GM12864 (cell line): ENCODE data around the gene EIPR1.

Experiments
- DNase-seq: peaks from one replicate; pipeline ENCODE4 v3.0.0-alpha.2; 2011; ENCODE audit warnings: low read depth
- H3K4me3 ChIP-seq: 2 replicates; pipeline ENCODE4 v1.5.1; 2011; ENCODE audit warnings: mild to moderate bottlenecking, low read depth, low read length, control low read depth
- CTCF ChIP-seq: IDR thresholded peaks from 2 replicates; pipeline ENCODE4 v1.5.1; 2011; ENCODE audit warnings: low read depth, mild to moderate bottlenecking, moderate library complexity, low read length, control low read depth, inconsistent platforms; ENCODE audit errors: missing control alignments

Gene EIPR1

GRCh38 chr2:3294069-3294468, 83.5 kb downstream of the EIPR1 start:
- no peak for DNase-seq
- no peak for TF ChIP-seq CTCF
- H3K4me3 ChIP-seq, result no peak overlapping the region

GRCh38 chr2:3293221-3293620, 84.4 kb downstream of the EIPR1 start:
- H3K4me3 ChIP-seq, result no peak overlapping the region
- DNase-seq, result no peak
- TF ChIP-seq CTCF, result no peak

GRCh38 chr2:3292416-3292815, 85.2 kb downstream of the EIPR1 start:
- no peak for TF ChIP-seq CTCF
- H3K4me3 ChIP-seq, result no peak overlapping the region
- no peak for DNase-seq

GRCh38 chr2:3291750-3292149, 85.9 kb downstream of the EIPR1 start:
- no peak for DNase-seq
- no peak overlapping the region for H3K4me3 ChIP-seq
- no peak for TF ChIP-seq CTCF

GRCh38 chr2:3291113-3291512, 86.5 kb downstream of the EIPR1 start:
- DNase-seq, result no peak
- TF ChIP-seq CTCF, result no peak

GRCh38 chr2:3290655-3291054, 87.0 kb downstream of the EIPR1 start:
- TF ChIP-seq CTCF, result no peak
- no peak for DNase-seq
- no peak overlapping the region for H3K4me3 ChIP-seq

More at GRCh38 chr2:3291113-3291512, 86.5 kb downstream of the EIPR1 start:
- no peak overlapping the region for H3K4me3 ChIP-seq

- no peak for DNase-seq
- TF ChIP-seq CTCF, result no peak
- H3K4me3 ChIP-seq, result no peak overlapping the region
These were observed 87.6 kb downstream of the EIPR1 start for GRCh38 chr2:3289971-3290370.
